Measurements from ENCODE around the gene ZNF208. TPM values are rescaled to one million over a fixed set of nuclear protein-coding genes. Genes with fewer than 3 reads are reported as not detected.

Gene ZNF208
- total and polyA plus RNA-seq, 2 of the 8 experiments (the other 6 are each of a cell fraction or from before 2014, with no cell fraction given) = not detected

DNA sequence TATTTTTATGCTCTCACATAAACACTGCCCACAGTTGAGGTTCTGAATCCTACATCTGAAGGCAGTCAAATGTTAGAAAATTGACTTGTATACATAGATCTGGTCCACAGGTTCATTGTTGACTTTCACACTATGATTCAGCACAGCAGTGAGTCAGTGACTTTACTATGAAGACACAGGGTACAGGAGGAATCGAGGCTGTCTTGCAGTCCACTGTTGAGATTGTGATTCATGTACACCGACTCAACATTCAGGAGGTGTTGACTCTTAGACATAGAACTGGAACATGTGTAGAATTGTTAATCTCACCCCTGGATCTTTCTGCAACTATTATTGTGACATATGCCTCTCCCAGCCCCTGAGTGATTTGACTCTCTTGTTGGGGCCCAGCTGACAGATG, 100.4 kb downstream of the ZNF208 start (continued):
- TF ChIP-seq, protein P1, sequence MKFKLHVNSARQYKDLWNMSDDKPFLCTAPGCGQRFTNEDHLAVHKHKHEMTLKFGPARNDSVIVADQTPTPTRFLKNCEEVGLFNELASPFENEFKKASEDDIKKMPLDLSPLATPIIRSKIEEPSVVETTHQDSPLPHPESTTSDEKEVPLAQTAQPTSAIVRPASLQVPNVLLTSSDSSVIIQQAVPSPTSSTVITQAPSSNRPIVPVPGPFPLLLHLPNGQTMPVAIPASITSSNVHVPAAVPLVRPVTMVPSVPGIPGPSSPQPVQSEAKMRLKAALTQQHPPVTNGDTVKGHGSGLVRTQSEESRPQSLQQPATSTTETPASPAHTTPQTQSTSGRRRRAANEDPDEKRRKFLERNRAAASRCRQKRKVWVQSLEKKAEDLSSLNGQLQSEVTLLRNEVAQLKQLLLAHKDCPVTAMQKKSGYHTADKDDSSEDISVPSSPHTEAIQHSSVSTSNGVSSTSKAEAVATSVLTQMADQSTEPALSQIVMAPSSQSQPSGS (IDR thresholded peaks at IDR 0.05; ENCODE audit: low read length) = no peak

All from H1 (cell line).